Gastrocnemius medialis (tissue), 4 donors: ENCODE data around the gene PSRC1.

Experiments used
- POLR2A ChIP-seq, 2 donors: fragments of 450-650 bp; IDR thresholded peaks; one replicate each; pipeline ENCODE4 v1.6.1; 2017; ENCODE audit warnings: antibody characterized with exemption in 2 of 2, mild to moderate bottlenecking in 2 of 2, moderate library complexity in 2 of 2
- TF ChIP-seq, protein P1 (sequence below), 5 experiments: fragments of 450-650 bp in 3 of 5; fragments of 200-600 bp in 2 of 5; sonication (generic) in 2 of 5; IDR thresholded peaks in 4 of 5; conservative IDR thresholded peaks in 1 of 5; 1 replicate in 4 of 5; 2 replicates in 1 of 5; pipeline ENCODE4 v1.5.1; 2016 to 2019; ENCODE audit warnings: antibody characterized with exemption in 5 of 5, mild to moderate bottlenecking in 3 of 5, moderate library complexity in 3 of 5

DNA sequence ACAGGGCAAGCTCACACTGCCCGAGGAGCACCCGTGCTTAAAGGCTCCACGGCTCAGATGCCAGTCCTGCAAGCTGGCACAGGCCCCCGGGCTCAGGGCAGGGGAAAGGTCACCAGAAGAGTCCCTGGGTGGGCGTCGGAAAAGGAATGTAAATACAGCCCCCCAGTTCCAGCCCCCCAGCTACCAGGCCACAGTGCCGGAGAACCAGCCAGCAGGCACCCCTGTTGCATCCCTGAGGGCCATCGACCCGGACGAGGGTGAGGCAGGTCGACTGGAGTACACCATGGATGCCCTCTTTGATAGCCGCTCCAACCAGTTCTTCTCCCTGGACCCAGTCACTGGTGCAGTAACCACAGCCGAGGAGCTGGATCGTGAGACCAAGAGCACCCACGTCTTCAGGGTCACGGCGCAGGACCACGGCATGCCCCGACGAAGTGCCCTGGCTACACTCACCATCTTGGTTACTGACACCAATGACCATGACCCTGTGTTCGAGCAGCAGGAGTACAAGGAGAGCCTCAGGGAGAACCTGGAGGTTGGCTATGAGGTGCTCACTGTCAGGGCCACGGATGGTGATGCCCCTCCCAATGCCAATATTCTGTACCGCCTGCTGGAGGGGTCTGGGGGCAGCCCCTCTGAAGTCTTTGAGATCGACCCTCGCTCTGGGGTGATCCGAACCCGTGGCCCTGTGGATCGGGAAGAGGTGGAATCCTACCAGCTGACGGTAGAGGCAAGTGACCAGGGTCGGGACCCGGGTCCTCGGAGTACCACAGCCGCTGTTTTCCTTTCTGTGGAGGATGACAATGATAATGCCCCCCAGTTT lies 32.3 kb downstream of the PSRC1 start:
- TF ChIP-seq, protein P1, sequence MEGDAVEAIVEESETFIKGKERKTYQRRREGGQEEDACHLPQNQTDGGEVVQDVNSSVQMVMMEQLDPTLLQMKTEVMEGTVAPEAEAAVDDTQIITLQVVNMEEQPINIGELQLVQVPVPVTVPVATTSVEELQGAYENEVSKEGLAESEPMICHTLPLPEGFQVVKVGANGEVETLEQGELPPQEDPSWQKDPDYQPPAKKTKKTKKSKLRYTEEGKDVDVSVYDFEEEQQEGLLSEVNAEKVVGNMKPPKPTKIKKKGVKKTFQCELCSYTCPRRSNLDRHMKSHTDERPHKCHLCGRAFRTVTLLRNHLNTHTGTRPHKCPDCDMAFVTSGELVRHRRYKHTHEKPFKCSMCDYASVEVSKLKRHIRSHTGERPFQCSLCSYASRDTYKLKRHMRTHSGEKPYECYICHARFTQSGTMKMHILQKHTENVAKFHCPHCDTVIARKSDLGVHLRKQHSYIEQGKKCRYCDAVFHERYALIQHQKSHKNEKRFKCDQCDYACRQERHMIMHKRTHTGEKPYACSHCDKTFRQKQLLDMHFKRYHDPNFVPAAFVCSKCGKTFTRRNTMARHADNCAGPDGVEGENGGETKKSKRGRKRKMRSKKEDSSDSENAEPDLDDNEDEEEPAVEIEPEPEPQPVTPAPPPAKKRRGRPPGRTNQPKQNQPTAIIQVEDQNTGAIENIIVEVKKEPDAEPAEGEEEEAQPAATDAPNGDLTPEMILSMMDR (IDR thresholded peaks at IDR 0.05 in 4 of 5, conservative IDR thresholded peaks at IDR 0.05 in 1 of 5), result no peak
- no peak for TF ChIP-seq POLR2A (IDR thresholded peaks at IDR 0.05)
